Measurements from ENCODE around the gene CACNA1D.

The CACNA1D gene

GRCh38 chr3:53482227-53482626, 12.2 kb upstream of the CACNA1D start:
- Histone ChIP-seq H3K27me3 (ENCODE audit: control insufficient read depth, insufficient read depth, low read length, poor library complexity, severe bottlenecking) (no peaks in the 10 kb centered on the region), H3K9me3 (ENCODE audit: control insufficient read depth, low read length) (no peaks in the 10 kb centered on the region), H3K4me1 (ENCODE audit: control insufficient read depth, insufficient read depth, low read length) (peaks cover 13% of the 10 kb centered on the region), H3K27ac (ENCODE audit: insufficient read depth, low read depth, low read length, poor library complexity, severe bottlenecking) (no peak overlapping the region), H3K4me3 (ENCODE audit: insufficient read depth, low read depth, low read length) (no peak overlapping the region), H3K36me3 (ENCODE audit: control insufficient read depth, insufficient read depth, low read length) (no peaks in the 10 kb centered on the region)
- 83 to 88% methylated on average over 1 of the region's 1 CpG for WGBS, 2 experiments

GRCh38 chr3:53483821-53484220, 10.6 kb upstream of the CACNA1D start:
- no peaks in the 10 kb centered on the region for H3K36me3 ChIP-seq (ENCODE audit: control insufficient read depth, insufficient read depth, low read length)
- 86 to 93% methylated on average over 2 of the region's 2 CpGs for WGBS, 2 experiments
- no peaks in the 10 kb centered on the region for H3K9me3 ChIP-seq (ENCODE audit: control insufficient read depth, low read length)
- H3K27me3 ChIP-seq (ENCODE audit: control insufficient read depth, insufficient read depth, low read length, poor library complexity, severe bottlenecking): peaks cover 3% of the 10 kb centered on the region
- peaks cover 6% of the 10 kb centered on the region for H3K4me1 ChIP-seq (ENCODE audit: control insufficient read depth, insufficient read depth, low read length)
- no peak overlapping the region for H3K4me3 ChIP-seq (ENCODE audit: insufficient read depth, low read depth, low read length)
- no peak overlapping the region for H3K27ac ChIP-seq (ENCODE audit: insufficient read depth, low read depth, low read length, poor library complexity, severe bottlenecking)

- Histone ChIP-seq H3K27me3 (ENCODE audit: control insufficient read depth, insufficient read depth, low read length, poor library complexity, severe bottlenecking) (peaks cover 3% of the 10 kb centered on the region), H3K27ac (ENCODE audit: insufficient read depth, low read depth, low read length, poor library complexity, severe bottlenecking) (no peak overlapping the region), H3K4me3 (ENCODE audit: insufficient read depth, low read depth, low read length) (no peak overlapping the region), H3K9me3 (ENCODE audit: control insufficient read depth, low read length) (no peaks in the 10 kb centered on the region), H3K4me1 (ENCODE audit: control insufficient read depth, insufficient read depth, low read length) (peaks cover 5% of the 10 kb centered on the region), H3K36me3 (ENCODE audit: control insufficient read depth, insufficient read depth, low read length) (no peaks in the 10 kb centered on the region)
- WGBS, 2 experiments: 83% methylated on average over 1 of the region's 1 CpG; no CpG with 5 or more reads in 1 of the 2 experiments
These were observed 9.4 kb upstream of the CACNA1D start for GRCh38 chr3:53484984-53485383.

GRCh38 chr3:53485675-53486403, 8.6 kb upstream of the CACNA1D start:
- Histone ChIP-seq H3K4me1 (ENCODE audit: control insufficient read depth, insufficient read depth, low read length) (peaks cover 12% of the 10 kb centered on the region), H3K27me3 (ENCODE audit: control insufficient read depth, insufficient read depth, low read length, poor library complexity, severe bottlenecking) (peaks cover 3% of the 10 kb centered on the region)
- WGBS, 2 experiments: 92 to 93% methylated on average over 3 of the region's 3 CpGs

GRCh38 chr3:53486961-53487654, 7.3 kb upstream of the CACNA1D start:
- Histone ChIP-seq H3K4me3 (ENCODE audit: insufficient read depth, low read depth, low read length) (no peak overlapping the region), H3K27me3 (ENCODE audit: control insufficient read depth, insufficient read depth, low read length, poor library complexity, severe bottlenecking) (peaks cover 9% of the 10 kb centered on the region), H3K4me1 (ENCODE audit: control insufficient read depth, insufficient read depth, low read length) (peaks cover 12% of the 10 kb centered on the region), H3K27ac (ENCODE audit: insufficient read depth, low read depth, low read length, poor library complexity, severe bottlenecking) (no peak overlapping the region), H3K9me3 (ENCODE audit: control insufficient read depth, low read length) (no peaks in the 10 kb centered on the region), H3K36me3 (ENCODE audit: control insufficient read depth, insufficient read depth, low read length) (no peaks in the 10 kb centered on the region)
- 89 to 90% methylated on average over 6 of the region's 6 CpGs for WGBS, 2 experiments

More at GRCh38 chr3:53485675-53486403, 8.6 kb upstream of the CACNA1D start:
- no peak overlapping the region for H3K4me3 ChIP-seq (ENCODE audit: insufficient read depth, low read depth, low read length)
- no peak overlapping the region for H3K27ac ChIP-seq (ENCODE audit: insufficient read depth, low read depth, low read length, poor library complexity, severe bottlenecking)
- H3K9me3 ChIP-seq (ENCODE audit: control insufficient read depth, low read length): no peaks in the 10 kb centered on the region
- no peaks in the 10 kb centered on the region for H3K36me3 ChIP-seq (ENCODE audit: control insufficient read depth, insufficient read depth, low read length)

- 84 to 98% methylated on average over 2 of the region's 2 CpGs for WGBS, 2 experiments
These were observed 5.0 kb upstream of the CACNA1D start for GRCh38 chr3:53489386-53489785.

GRCh38 chr3:53489787-53490458, 4.5 kb upstream of the CACNA1D start:
- no peaks in the 10 kb centered on the region for H3K36me3 ChIP-seq (ENCODE audit: control insufficient read depth, insufficient read depth, low read length)
- peaks cover 35% of the 10 kb centered on the region for H3K27me3 ChIP-seq (ENCODE audit: control insufficient read depth, insufficient read depth, low read length, poor library complexity, severe bottlenecking)
- no peak overlapping the region for H3K4me3 ChIP-seq (ENCODE audit: insufficient read depth, low read depth, low read length)
- no peak overlapping the region for H3K27ac ChIP-seq (ENCODE audit: insufficient read depth, low read depth, low read length, poor library complexity, severe bottlenecking)
- no peaks in the 10 kb centered on the region for H3K9me3 ChIP-seq (ENCODE audit: control insufficient read depth, low read length)
- H3K4me1 ChIP-seq (ENCODE audit: control insufficient read depth, insufficient read depth, low read length): peaks cover 13% of the 10 kb centered on the region
- 67 to 69% methylated on average over 7 of the region's 7 CpGs for WGBS, 2 experiments

More at GRCh38 chr3:53489386-53489785, 5.0 kb upstream of the CACNA1D start:
- Histone ChIP-seq H3K27ac (ENCODE audit: insufficient read depth, low read depth, low read length, poor library complexity, severe bottlenecking) (no peak overlapping the region), H3K4me3 (ENCODE audit: insufficient read depth, low read depth, low read length) (no peak overlapping the region), H3K9me3 (ENCODE audit: control insufficient read depth, low read length) (no peaks in the 10 kb centered on the region), H3K27me3 (ENCODE audit: control insufficient read depth, insufficient read depth, low read length, poor library complexity, severe bottlenecking) (peaks cover 31% of the 10 kb centered on the region), H3K4me1 (ENCODE audit: control insufficient read depth, insufficient read depth, low read length) (peaks cover 12% of the 10 kb centered on the region), H3K36me3 (ENCODE audit: control insufficient read depth, insufficient read depth, low read length) (no peaks in the 10 kb centered on the region)

GRCh38 chr3:53490459-53490968, 3.9 kb upstream of the CACNA1D start:
- 72 to 76% methylated on average over 4 of the region's 4 CpGs for WGBS, 2 experiments
- Histone ChIP-seq H3K4me1 (ENCODE audit: control insufficient read depth, insufficient read depth, low read length) (peaks cover 19% of the 10 kb centered on the region), H3K36me3 (ENCODE audit: control insufficient read depth, insufficient read depth, low read length) (no peaks in the 10 kb centered on the region), H3K9me3 (ENCODE audit: control insufficient read depth, low read length) (no peaks in the 10 kb centered on the region), H3K4me3 (ENCODE audit: insufficient read depth, low read depth, low read length) (no peak overlapping the region), H3K27me3 (ENCODE audit: control insufficient read depth, insufficient read depth, low read length, poor library complexity, severe bottlenecking) (peaks cover 40% of the 10 kb centered on the region), H3K27ac (ENCODE audit: insufficient read depth, low read depth, low read length, poor library complexity, severe bottlenecking) (no peak overlapping the region)

GRCh38 chr3:53491276-53491675, 3.1 kb upstream of the CACNA1D start:
- Histone ChIP-seq H3K36me3 (ENCODE audit: control insufficient read depth, insufficient read depth, low read length) (no peaks in the 10 kb centered on the region), H3K4me3 (ENCODE audit: insufficient read depth, low read depth, low read length) (no peak overlapping the region), H3K9me3 (ENCODE audit: control insufficient read depth, low read length) (no peaks in the 10 kb centered on the region), H3K27me3 (ENCODE audit: control insufficient read depth, insufficient read depth, low read length, poor library complexity, severe bottlenecking) (peaks cover 48% of the 10 kb centered on the region), H3K4me1 (ENCODE audit: control insufficient read depth, insufficient read depth, low read length) (peaks cover 24% of the 10 kb centered on the region), H3K27ac (ENCODE audit: insufficient read depth, low read depth, low read length, poor library complexity, severe bottlenecking) (no peak overlapping the region)
- 89 to 91% methylated on average over 6 of the region's 6 CpGs for WGBS, 2 experiments

- 4 to 7% methylated on average over 13 of the region's 13 CpGs for WGBS, 2 experiments
- Histone ChIP-seq H3K27me3 (ENCODE audit: control insufficient read depth, insufficient read depth, low read length, poor library complexity, severe bottlenecking) (peaks cover 60% of the 10 kb centered on the region), H3K4me1 (ENCODE audit: control insufficient read depth, insufficient read depth, low read length) (peaks cover 24% of the 10 kb centered on the region)
These were observed 832 bp upstream of the CACNA1D start for GRCh38 chr3:53493595-53493962.

More at GRCh38 chr3:53493595-53493962, 832 bp upstream of the CACNA1D start:
- H3K36me3 ChIP-seq (ENCODE audit: control insufficient read depth, insufficient read depth, low read length): no peaks in the 10 kb centered on the region
- H3K9me3 ChIP-seq (ENCODE audit: control insufficient read depth, low read length): no peaks in the 10 kb centered on the region
- peak overlapping the region; percentile 47 for H3K4me3 ChIP-seq (ENCODE audit: insufficient read depth, low read depth, low read length)
- H3K27ac ChIP-seq (ENCODE audit: insufficient read depth, low read depth, low read length, poor library complexity, severe bottlenecking): no peak overlapping the region
